ENCODE data around the gene SSUH2.

SSUH2 gene

DNA sequence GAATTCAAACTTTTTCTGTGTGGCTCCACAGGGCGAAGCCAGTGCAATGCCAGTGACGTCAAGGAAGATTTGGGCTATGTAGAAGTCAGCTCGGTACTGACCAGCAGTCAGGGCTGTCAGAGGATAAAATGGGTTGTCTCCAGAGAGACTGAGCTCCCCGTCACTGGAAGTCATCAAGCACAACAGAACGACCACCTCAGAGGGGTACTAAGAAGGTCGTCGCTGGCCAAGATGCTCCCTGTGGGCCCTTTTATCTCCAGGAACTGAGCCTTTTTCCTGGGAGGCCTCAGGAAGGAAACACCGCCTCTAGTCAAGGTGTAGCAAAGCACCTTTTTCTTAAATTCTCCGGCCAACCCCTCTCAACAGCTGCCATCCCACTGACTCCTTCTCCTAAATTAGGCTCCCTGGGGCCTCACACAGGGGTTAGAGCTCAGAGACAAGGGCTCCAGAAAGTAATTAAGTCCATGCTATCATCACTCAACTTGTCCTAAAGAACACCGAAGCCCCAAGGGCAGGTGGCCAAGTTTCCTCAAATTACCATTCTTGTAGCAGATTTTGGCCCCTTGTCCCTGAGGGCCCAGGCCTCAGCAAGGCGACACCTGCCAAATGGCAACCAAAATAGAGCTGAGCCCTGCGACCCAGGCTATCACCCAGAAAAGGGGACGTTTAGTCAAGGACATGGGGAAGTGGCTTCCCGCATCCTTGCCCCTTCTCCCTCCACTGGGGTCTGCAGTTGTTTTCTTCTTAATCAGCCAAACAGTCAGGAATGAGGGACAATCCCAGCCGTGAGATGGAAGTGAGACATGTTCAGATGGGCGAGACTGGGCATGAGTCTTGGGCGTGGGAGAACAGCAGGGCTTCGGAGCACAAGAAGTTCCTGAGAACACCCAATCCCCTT, 48.0 kb downstream of the SSUH2 start:
- CTCF ChIA-PET: interaction anchor here (0.8 to 1.8 kb wide), 2 partner anchors 152 to 179 kb away, joined by 3 to 4 read pairs; no protein-coding TSS in a partner anchor
- Histone ChIP-seq H3K9me3 (ENCODE audit: control insufficient read depth, insufficient read depth, low read depth, low read length) (no peaks in the 10 kb centered on the region), H3K4me1 (ENCODE audit: control insufficient read depth, insufficient read depth, low read length) (no peaks in the 10 kb centered on the region), H3K4me3 (ENCODE audit: low read depth, low read length) (no peak overlapping the region), H3K36me3 (ENCODE audit: control insufficient read depth in 2 of 2, insufficient read depth in 1 of 2, low read length in 2 of 2) (no peaks in the 10 kb centered on the region), H3K27ac (ENCODE audit: extremely low read depth, low read depth, low read length) (no peak overlapping the region)
- POLR2A ChIA-PET: no interaction called here
- TF ChIP-seq, protein P1, sequence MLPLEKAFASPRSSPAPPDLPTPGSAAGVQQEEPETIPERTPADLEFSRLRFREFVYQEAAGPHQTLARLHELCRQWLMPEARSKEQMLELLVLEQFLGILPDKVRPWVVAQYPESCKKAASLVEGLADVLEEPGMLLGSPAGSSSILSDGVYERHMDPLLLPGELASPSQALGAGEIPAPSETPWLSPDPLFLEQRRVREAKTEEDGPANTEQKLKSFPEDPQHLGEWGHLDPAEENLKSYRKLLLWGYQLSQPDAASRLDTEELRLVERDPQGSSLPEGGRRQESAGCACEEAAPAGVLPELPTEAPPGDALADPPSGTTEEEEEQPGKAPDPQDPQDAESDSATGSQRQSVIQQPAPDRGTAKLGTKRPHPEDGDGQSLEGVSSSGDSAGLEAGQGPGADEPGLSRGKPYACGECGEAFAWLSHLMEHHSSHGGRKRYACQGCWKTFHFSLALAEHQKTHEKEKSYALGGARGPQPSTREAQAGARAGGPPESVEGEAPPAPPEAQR (tag by site-specific recombination; IDR thresholded peaks at IDR 0.05): no peak
- no peak for TF ChIP-seq ZNF837 (tag by site-specific recombination; IDR thresholded peaks at IDR 0.05)
- TF ChIP-seq, protein P2, sequence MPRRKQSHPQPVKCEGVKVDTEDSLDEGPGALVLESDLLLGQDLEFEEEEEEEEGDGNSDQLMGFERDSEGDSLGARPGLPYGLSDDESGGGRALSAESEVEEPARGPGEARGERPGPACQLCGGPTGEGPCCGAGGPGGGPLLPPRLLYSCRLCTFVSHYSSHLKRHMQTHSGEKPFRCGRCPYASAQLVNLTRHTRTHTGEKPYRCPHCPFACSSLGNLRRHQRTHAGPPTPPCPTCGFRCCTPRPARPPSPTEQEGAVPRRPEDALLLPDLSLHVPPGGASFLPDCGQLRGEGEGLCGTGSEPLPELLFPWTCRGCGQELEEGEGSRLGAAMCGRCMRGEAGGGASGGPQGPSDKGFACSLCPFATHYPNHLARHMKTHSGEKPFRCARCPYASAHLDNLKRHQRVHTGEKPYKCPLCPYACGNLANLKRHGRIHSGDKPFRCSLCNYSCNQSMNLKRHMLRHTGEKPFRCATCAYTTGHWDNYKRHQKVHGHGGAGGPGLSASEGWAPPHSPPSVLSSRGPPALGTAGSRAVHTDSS (tag by site-specific recombination; IDR thresholded peaks at IDR 0.05): no peak
- TF ChIP-seq ZNF416 (tag by site-specific recombination; IDR thresholded peaks at IDR 0.05): no peak
- no peak for TF ChIP-seq OSR2 (tag by site-specific recombination; IDR thresholded peaks at IDR 0.05)
- TF ChIP-seq, protein P3, sequence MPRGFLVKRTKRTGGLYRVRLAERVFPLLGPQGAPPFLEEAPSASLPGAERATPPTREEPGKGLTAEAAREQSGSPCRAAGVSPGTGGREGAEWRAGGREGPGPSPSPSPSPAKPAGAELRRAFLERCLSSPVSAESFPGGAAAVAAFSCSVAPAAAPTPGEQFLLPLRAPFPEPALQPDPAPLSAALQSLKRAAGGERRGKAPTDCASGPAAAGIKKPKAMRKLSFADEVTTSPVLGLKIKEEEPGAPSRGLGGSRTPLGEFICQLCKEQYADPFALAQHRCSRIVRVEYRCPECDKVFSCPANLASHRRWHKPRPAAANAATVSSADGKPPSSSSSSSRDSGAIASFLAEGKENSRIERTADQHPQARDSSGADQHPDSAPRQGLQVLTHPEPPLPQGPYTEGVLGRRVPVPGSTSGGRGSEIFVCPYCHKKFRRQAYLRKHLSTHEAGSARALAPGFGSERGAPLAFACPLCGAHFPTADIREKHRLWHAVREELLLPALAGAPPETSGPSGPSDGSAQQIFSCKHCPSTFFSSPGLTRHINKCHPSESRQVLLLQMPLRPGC (tag by site-specific recombination; IDR thresholded peaks at IDR 0.05): no peak
- no peak for TF ChIP-seq WT1 (tag by site-specific recombination; IDR thresholded peaks at IDR 0.05)
- TF ChIP-seq, protein P4, sequence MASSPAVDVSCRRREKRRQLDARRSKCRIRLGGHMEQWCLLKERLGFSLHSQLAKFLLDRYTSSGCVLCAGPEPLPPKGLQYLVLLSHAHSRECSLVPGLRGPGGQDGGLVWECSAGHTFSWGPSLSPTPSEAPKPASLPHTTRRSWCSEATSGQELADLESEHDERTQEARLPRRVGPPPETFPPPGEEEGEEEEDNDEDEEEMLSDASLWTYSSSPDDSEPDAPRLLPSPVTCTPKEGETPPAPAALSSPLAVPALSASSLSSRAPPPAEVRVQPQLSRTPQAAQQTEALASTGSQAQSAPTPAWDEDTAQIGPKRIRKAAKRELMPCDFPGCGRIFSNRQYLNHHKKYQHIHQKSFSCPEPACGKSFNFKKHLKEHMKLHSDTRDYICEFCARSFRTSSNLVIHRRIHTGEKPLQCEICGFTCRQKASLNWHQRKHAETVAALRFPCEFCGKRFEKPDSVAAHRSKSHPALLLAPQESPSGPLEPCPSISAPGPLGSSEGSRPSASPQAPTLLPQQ (tag by site-specific recombination; IDR thresholded peaks at IDR 0.05): no peak
- no peak for TF ChIP-seq ZNF701 (tag by site-specific recombination; IDR thresholded peaks at IDR 0.05)
- no peak for TF ChIP-seq ZNF174 (tag by site-specific recombination; IDR thresholded peaks at IDR 0.05)
- no peak for TF ChIP-seq ZBTB21 (tag by site-specific recombination; IDR thresholded peaks at IDR 0.05)

DNA sequence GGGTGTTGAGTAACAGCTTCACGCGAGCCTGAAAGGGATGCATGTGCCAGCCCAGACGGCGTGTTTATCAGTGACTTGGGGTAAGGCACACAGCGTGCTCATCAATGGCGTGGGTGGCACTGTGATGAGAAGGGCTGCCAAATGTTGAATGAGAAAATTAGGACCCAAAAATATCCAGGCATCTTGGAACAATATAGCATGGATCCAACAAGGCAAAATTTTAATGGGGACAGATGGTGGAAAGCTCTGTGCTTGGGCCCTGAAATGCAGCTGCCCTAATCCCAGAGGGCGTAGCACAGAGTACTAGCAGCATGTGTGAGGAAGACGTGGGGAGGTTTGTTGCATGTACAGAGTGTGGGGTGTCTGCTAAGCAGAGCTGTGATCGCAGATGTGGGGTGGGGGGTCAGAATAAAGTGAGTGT, 48.9 kb downstream of the SSUH2 start:
- Histone ChIP-seq H3K27ac (ENCODE audit: extremely low read depth, low read depth, low read length) (no peak overlapping the region), H3K9me3 (ENCODE audit: control insufficient read depth, insufficient read depth, low read depth, low read length) (no peaks in the 10 kb centered on the region), H3K36me3 (ENCODE audit: control insufficient read depth in 2 of 2, insufficient read depth in 1 of 2, low read length in 2 of 2) (no peaks in the 10 kb centered on the region), H3K4me3 (ENCODE audit: low read depth, low read length) (no peak overlapping the region), H3K4me1 (ENCODE audit: control insufficient read depth, insufficient read depth, low read length) (no peaks in the 10 kb centered on the region)
- ChIA-PET CTCF (interaction anchor here (1.1 to 1.8 kb wide), 2 partner anchors 27 to 178 kb away, joined by 4 to 6 read pairs; no protein-coding TSS in a partner anchor), POLR2A (no interaction called here)
- TF ChIP-seq, protein P5, sequence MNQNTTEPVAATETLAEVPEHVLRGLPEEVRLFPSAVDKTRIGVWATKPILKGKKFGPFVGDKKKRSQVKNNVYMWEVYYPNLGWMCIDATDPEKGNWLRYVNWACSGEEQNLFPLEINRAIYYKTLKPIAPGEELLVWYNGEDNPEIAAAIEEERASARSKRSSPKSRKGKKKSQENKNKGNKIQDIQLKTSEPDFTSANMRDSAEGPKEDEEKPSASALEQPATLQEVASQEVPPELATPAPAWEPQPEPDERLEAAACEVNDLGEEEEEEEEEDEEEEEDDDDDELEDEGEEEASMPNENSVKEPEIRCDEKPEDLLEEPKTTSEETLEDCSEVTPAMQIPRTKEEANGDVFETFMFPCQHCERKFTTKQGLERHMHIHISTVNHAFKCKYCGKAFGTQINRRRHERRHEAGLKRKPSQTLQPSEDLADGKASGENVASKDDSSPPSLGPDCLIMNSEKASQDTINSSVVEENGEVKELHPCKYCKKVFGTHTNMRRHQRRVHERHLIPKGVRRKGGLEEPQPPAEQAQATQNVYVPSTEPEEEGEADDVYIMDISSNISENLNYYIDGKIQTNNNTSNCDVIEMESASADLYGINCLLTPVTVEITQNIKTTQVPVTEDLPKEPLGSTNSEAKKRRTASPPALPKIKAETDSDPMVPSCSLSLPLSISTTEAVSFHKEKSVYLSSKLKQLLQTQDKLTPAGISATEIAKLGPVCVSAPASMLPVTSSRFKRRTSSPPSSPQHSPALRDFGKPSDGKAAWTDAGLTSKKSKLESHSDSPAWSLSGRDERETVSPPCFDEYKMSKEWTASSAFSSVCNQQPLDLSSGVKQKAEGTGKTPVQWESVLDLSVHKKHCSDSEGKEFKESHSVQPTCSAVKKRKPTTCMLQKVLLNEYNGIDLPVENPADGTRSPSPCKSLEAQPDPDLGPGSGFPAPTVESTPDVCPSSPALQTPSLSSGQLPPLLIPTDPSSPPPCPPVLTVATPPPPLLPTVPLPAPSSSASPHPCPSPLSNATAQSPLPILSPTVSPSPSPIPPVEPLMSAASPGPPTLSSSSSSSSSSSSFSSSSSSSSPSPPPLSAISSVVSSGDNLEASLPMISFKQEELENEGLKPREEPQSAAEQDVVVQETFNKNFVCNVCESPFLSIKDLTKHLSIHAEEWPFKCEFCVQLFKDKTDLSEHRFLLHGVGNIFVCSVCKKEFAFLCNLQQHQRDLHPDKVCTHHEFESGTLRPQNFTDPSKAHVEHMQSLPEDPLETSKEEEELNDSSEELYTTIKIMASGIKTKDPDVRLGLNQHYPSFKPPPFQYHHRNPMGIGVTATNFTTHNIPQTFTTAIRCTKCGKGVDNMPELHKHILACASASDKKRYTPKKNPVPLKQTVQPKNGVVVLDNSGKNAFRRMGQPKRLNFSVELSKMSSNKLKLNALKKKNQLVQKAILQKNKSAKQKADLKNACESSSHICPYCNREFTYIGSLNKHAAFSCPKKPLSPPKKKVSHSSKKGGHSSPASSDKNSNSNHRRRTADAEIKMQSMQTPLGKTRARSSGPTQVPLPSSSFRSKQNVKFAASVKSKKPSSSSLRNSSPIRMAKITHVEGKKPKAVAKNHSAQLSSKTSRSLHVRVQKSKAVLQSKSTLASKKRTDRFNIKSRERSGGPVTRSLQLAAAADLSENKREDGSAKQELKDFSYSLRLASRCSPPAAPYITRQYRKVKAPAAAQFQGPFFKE (tag by site-specific recombination; IDR thresholded peaks at IDR 0.05; ENCODE audit: borderline replicate concordance): no peak
- TF ChIP-seq ZNF335 (tag by site-specific recombination; conservative IDR thresholded peaks at IDR 0.05): no peak
- TF ChIP-seq KLF8 (tag by site-specific recombination; IDR thresholded peaks at IDR 0.05): no peak
- TF ChIP-seq, protein P1 (tag by site-specific recombination; IDR thresholded peaks at IDR 0.05): no peak

Measured in HEK293 (cell line).